ENCODE measurements around the gene ABI3BP. TPM values are rescaled to one million over a fixed set of nuclear protein-coding genes. Genes with fewer than 3 reads are reported as not detected.

Gene ABI3BP
- total RNA-seq, 6 donors from 2014 or later = 46.1 to 130 (median 101) TPM

- 29 to 36% methylated on average over 2 of the region's 2 CpGs for WGBS, 2 donors
- peak overlapping the region in 2 of 4 donors; percentile 13 to 31 for H3K27ac ChIP-seq
- no peaks in the 10 kb centered on the region for H3K27me3 ChIP-seq
- H3K4me1 ChIP-seq = peaks cover 5 to 8% (median 7%) of the 10 kb centered on the region in 4 donors
- no peak overlapping the region for H3K4me3 ChIP-seq
- H3K36me3 ChIP-seq = no peaks in the 10 kb centered on the region
- peak in 1 of 2 donors; percentile 43 for DNase-seq
- TF ChIP-seq POLR2AphosphoS5 (IDR thresholded peaks at IDR 0.05) (no peak), POLR2A (IDR thresholded peaks at IDR 0.05) (no peak), CTCF (IDR thresholded peaks at IDR 0.05) (no peak), EP300 (IDR thresholded peaks at IDR 0.05) (no peak)
- H3K9me3 ChIP-seq = no peaks in the 10 kb centered on the region
- peak; percentile 48 to 78 for ATAC-seq (ENCODE audit: low FRiP score in 2 of 2)
Observed at GRCh38 chr3:100864471-100865250, 128.6 kb downstream of the ABI3BP start.

GRCh38 chr3:100857863-100858262, 135.4 kb downstream of the ABI3BP start:
- Histone ChIP-seq H3K4me3 (no peak overlapping the region), H3K36me3 (no peaks in the 10 kb centered on the region), H3K27me3 (no peaks in the 10 kb centered on the region), H3K27ac (no peak overlapping the region), H3K9me3 (no peaks in the 10 kb centered on the region), H3K4me1 (no peaks in the 10 kb centered on the region)
- DNase-seq (no peak), ATAC-seq (ENCODE audit: low FRiP score in 2 of 2) (no peak)
- TF ChIP-seq EP300 (IDR thresholded peaks at IDR 0.05) = no peak
- TF ChIP-seq CTCF (IDR thresholded peaks at IDR 0.05) = no peak
- TF ChIP-seq POLR2AphosphoS5 (IDR thresholded peaks at IDR 0.05) = no peak
- no peak for TF ChIP-seq POLR2A (IDR thresholded peaks at IDR 0.05)
- 92 to 95% methylated on average over 2 of the region's 2 CpGs for WGBS, 2 donors

- Histone ChIP-seq H3K9me3 (no peaks in the 10 kb centered on the region), H3K4me1 (no peaks in the 10 kb centered on the region), H3K36me3 (no peaks in the 10 kb centered on the region), H3K4me3 (no peak overlapping the region), H3K27me3 (no peaks in the 10 kb centered on the region), H3K27ac (no peak overlapping the region)
- WGBS, 2 donors = 92 to 100% methylated on average over 1 of the region's 1 CpG
- DNase-seq (no peak), ATAC-seq (ENCODE audit: low FRiP score in 2 of 2) (no peak)
- no peak for TF ChIP-seq POLR2AphosphoS5 (IDR thresholded peaks at IDR 0.05)
Observed at GRCh38 chr3:100856821-100857220, 136.4 kb downstream of the ABI3BP start.

DNA sequence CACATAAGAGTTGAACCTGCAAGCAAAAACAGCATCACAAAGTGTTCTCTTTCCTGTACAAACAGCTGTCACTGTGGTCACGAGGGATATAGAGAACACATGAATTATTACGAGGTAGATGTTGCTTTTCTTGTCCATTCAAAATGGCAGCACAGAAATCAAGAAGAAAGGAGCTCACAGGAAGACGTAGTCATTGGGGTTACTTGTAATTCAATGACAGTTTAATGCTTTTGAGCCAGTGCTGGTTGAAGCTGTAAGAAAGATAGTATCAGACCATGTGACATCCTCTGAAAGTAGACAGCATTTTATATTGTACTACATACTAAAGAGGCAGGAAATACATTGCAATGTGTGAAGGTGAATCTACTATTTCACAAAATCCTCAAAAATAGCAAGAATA, 140.4 kb downstream of the ABI3BP start:
- H3K4me1 ChIP-seq = no peaks in the 10 kb centered on the region
- no peak for TF ChIP-seq CTCF (IDR thresholded peaks at IDR 0.05)
- TF ChIP-seq POLR2AphosphoS5 (IDR thresholded peaks at IDR 0.05) = no peak
- no peak for TF ChIP-seq EP300 (IDR thresholded peaks at IDR 0.05)
- WGBS, 2 donors = 61 to 68% methylated on average over 3 of the region's 3 CpGs
- no peak overlapping the region for H3K4me3 ChIP-seq
- no peak overlapping the region for H3K27ac ChIP-seq
- ATAC-seq (ENCODE audit: low FRiP score in 2 of 2) = no peak
- H3K27me3 ChIP-seq = no peaks in the 10 kb centered on the region
- no peaks in the 10 kb centered on the region for H3K9me3 ChIP-seq
- no peak for DNase-seq
- H3K36me3 ChIP-seq = no peaks in the 10 kb centered on the region

DNA sequence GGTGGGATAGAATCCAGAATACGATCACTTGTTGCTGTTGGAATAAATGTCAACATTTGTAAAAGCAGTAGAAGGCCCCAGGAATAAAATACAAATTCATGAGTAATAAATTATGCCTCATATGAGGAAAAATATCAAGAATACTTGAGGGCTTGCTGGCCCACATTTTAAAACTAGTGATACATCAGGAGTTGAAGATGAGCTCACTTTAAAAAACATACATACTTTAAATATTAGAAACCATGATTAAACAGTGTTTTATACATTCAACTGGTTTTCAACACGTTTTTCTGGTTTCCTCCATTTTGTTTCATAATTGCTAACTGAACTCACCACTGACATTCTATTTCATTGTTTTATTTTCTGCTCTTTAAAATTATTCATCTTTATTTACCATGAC, 142.5 kb downstream of the ABI3BP start:
- Histone ChIP-seq H3K27me3 (no peaks in the 10 kb centered on the region), H3K27ac (no peak overlapping the region), H3K36me3 (no peaks in the 10 kb centered on the region), H3K4me1 (no peaks in the 10 kb centered on the region), H3K9me3 (no peaks in the 10 kb centered on the region), H3K4me3 (no peak overlapping the region)
- WGBS, 2 donors = 61 to 78% methylated on average over 2 of the region's 2 CpGs
- TF ChIP-seq POLR2A (IDR thresholded peaks at IDR 0.05) (no peak), CTCF (IDR thresholded peaks at IDR 0.05) (no peak), POLR2AphosphoS5 (IDR thresholded peaks at IDR 0.05) (no peak), EP300 (IDR thresholded peaks at IDR 0.05) (no peak)
- DNase-seq = no peak
- no peak for ATAC-seq (ENCODE audit: low FRiP score in 2 of 2)

Data from upper lobe of left lung (tissue), 6 donors.